GM19193 (cell line): ENCODE results near the gene MACROD2.

Source experiments
- POLR2A ChIP-seq: IDR thresholded peaks from 4 replicates; pipeline ENCODE4 v1.6.1; 2011; ENCODE audit not compliant: insufficient read depth, insufficient read length; ENCODE audit errors: extremely low read depth

Gene MACROD2

DNA sequence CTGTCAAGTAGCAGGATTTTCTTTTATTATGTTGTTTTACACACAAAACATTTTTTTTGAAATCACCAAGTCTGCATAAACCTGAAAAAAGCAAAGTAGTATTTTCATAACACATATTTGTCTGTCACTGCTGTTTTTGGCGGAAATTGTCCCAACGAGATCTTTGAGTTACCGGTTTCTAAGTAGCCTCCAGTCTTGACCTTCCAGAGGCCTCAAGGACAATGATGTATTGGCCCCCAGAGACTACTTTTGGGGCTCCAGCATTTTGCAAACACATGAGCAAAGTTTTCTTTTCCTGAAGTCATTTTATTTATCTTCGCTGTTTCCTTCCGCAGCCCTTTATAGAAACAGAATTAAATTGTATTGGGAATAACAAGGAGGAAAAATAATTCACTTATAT is 1715.3 kb downstream of the MACROD2 start:
- no peak for TF ChIP-seq POLR2A

DNA sequence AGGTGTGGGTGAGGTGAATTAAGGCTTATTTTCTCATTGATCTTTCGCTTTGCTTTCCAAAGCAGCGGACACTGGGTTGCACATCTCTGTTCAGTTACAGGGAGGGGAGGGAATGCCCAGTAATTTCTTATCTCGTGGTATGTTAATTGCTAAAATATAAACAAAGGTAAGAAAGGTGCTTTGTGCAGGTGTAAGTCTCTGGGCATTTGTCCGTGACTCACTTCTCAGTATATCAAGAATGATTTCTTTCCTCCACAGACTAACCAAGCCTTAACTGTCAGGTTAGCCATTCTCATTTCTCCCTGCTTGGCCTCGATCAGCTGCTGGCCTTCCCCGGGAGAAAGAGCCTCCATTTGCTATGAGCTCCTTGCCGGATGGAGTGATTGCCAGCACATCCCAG is 1715.9 kb downstream of the MACROD2 start:
- TF ChIP-seq POLR2A = no peak

- no peak for TF ChIP-seq POLR2A
These were observed 1720.9 kb downstream of the MACROD2 start for GRCh38 chr20:15716256-15716655.

DNA sequence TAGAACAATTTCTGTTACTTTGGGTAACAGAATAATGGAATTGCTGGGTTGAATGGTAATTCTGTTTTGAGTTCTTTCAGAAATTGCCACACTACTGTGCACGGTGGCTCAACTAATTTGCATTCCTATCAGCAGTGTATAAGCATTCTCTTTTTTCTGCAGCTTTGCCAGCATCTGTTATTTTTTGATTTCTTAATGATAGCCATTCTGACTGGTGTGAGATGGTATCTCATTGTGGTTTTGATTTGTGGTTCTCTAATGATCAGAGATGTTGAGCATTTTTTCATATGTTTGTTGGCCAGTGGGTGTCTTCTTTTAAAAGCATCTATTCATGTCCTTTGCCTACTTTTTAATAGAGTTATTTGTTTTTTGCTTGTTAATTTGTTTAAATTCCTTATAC is 1731.1 kb downstream of the MACROD2 start:
- TF ChIP-seq POLR2A = no peak

DNA sequence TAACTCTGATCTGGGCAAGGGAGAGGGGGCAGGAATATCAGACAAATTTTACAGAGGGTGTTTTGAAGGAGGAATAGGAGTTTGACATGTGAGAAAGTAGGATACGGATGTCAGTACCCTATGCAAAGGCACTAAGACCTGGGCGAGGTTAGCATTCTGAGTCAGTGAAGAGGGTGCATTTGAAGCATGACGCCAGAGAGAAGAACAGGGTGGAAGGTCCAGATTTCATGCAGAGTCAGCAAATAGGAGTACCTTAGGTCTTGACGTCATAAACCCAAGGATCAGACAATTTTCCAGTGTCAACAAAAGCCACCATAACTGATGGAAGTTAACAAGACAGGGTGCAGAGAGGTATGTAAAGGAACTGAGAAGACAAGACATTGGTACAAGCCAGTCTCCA is 1738.7 kb downstream of the MACROD2 start:
- TF ChIP-seq POLR2A = no peak

DNA sequence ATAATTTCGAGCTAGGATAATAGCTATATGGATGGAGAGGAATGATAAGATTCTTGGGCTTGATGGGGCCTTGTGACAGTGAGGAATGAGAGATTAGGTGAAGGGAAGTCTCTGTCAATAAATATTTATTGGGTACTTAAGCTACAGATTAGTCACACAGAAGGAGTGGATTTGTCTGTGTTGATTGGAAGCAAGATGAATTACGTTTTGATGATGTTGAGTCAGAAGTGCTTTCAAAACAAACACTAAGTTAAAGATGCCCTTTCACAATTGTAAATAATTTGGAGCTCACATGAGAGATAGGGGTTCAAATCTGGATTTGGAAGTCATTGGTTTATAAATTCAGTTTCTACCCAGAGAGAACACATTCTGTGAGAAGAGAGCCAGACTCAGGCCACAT is 1743.7 kb downstream of the MACROD2 start:
- TF ChIP-seq POLR2A = no peak

DNA sequence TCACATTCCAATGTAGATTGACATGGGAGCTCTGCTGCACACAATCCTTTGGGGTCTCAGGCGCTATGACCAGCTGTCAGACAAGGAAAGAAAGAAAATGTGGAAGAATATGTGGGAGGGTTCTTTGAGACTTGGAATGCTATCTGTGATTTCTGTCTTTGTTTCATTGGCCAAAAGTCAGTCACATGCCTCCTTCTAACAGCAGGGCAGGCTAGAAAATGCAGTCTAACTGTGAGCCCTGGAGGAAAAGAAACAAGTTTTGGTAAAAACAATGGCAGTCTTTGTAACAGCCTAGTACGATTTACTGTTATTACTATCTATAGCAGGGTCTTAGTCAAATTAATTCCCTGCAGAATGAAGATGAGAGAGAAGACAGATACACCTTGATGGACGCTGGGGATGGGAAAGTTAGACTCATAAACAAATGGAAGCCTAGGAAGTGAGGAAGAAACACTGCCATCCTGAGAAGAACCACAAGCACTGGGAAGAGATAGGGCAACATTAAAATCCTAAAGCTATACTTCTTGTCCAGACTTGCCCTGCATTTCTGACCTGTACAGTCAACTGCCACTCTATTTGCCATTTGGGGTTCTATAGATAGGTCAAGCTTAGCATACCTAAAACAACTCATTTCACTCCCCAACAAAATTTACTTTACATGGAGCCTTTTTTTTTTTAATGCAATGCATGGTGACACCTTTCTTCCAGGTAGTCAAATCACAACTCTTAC is 1744.9 kb downstream of the MACROD2 start:
- TF ChIP-seq POLR2A = no peak

DNA sequence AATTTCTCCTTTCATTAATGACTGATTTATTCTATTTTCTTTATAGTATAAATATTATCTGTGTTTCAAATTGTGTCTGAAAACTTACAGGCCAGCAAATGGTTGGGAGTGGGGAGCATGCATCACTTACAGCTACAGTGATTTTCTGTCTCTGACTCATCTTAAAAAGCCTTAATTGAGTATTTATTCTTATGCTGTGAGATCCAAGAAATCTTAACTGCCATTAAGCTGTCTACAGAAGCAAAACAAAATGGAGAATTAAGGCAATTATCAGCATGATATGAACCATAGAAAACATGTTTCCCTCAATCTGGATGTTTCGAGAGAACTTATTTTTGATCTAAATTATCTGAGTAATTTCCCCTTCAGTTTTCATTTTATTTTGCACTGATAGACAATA is 1746.8 kb downstream of the MACROD2 start:
- TF ChIP-seq POLR2A = no peak

DNA sequence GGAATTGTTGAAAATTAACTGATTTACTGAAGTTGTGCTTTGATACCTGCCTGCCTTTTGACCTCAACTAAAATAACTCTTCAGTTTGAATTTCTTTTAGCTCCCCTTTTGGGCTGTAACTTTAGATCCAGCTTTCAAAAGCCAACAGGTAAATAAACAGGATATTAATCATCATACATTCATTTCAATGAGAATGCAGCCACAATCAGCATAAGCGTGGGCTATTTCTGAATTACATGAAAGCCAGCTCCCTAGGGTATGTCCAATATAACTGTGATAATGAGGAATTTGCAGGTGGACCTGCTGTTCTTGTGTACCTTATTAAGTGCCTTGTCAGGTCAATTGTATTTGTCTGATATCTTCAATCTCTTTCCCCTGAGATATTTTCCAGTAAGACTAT is 1747.3 kb downstream of the MACROD2 start:
- TF ChIP-seq POLR2A = no peak

GRCh38 chr20:15756002-15756753 is 1760.9 kb downstream of the MACROD2 start:
- TF ChIP-seq POLR2A = no peak

DNA sequence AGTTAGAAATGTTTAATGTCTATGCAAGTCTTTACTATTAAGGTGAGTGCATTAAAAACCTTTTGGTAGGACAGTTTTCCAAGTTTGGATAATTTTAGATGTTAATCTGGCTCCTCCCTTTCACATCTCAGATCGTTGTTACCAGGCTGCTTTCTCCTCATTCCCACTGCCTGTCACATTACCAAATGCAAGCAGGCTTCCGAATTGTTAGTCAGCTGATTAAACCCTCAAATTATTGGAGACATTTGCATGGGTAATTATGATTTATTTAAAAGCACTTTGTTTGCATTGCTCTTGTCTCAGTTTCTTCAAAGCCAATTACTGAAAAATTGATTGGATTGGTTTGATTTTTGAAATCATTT is 1761.4 kb downstream of the MACROD2 start:
- TF ChIP-seq POLR2A = no peak

GRCh38 chr20:15759594-15759993 is 1764.3 kb downstream of the MACROD2 start:
- no peak for TF ChIP-seq POLR2A

DNA sequence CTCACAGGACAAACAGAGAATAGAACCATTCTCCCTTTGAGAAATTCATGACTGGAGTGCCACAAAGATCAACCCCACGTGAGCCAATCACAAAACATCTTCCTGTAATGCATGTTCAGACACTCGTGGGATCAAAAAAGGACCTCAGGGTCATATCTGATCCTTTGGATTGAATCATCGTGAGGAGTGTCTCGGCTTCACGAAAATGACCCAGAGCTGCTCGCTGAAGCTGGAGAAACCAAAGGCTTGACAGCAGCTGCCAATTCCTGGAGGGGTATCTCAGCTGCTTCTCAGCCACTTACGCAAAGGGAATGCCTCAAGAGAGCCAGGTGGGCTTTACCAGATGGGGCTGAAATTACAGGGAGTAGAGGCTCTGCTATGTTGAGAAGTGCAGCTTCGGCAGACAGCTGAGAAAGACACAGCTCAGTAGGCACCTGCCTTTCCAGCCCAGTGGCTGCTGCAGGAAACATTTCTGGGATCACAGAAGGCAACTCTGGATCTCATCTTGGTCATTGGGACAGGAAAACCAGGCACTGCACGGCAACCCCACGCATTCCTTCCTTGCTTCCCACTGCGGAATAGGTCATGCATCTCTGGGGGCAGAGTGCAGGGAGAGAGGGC is 1764.8 kb downstream of the MACROD2 start:
- no peak for TF ChIP-seq POLR2A

DNA sequence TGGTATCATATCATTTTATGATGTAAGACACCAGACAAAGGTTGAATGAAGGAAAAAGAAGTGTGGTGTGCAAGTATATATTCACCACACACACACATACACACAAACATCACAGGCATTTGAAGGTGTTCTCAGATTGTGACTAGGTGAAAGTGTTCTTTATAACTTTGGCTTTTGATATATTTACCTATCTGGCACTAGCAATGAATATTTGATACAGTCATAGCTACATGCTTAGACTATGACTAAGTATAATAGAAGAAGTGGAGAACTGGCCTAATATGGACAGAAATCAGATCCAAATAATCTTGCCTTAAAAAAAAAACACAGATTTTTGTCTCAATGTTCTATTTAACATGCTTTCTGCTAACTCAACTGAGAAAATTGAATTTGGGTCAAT is 1768.0 kb downstream of the MACROD2 start:
- no peak for TF ChIP-seq POLR2A

DNA sequence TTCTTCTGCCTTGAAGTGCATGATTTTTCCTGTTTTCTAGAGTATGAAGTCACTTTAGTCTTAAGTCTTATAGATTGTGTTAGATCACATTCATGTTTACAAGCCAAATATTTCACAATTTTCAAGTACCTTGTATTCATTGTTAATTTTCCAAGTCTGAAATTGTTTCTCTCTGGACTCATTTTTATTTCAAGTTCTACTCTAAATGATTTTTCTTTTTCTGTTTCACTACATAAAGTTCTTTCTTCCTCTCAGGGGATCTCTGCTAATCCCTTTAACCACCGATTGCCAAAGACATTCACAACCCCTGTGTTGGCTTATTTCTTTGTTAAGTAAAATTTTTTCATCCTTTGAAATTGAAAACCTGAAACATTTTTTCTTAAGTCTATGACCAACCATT is 1772.3 kb downstream of the MACROD2 start:
- no peak for TF ChIP-seq POLR2A

- no peak for TF ChIP-seq POLR2A
These were observed 1772.9 kb downstream of the MACROD2 start for GRCh38 chr20:15767999-15768741.

- no peak for TF ChIP-seq POLR2A
These were observed 1777.5 kb downstream of the MACROD2 start for GRCh38 chr20:15772826-15773225.
